AG09319 (cell line): Measurements from ENCODE around the gene ZNF219.

Source experiments
- DNase-seq: peaks from one replicate; pipeline ENCODE4 v3.0.0-alpha.2; 2010; ENCODE audit warnings: low read depth; ENCODE audit errors: extremely low read depth
- CTCF ChIP-seq: IDR thresholded peaks from 2 replicates; pipeline ENCODE4 v1.5.1; 2011; ENCODE audit warnings: low read depth, mild to moderate bottlenecking, inconsistent platforms, low read length, moderate library complexity

Gene ZNF219

GRCh38 chr14:21075719-21076437, 22.6 kb downstream of the ZNF219 start:
- no peak for TF ChIP-seq CTCF
- no peak for DNase-seq

- DNase-seq: no peak
- no peak for TF ChIP-seq CTCF
Measured at GRCh38 chr14:21074398-21075272, 23.8 kb downstream of the ZNF219 start.

- no peak for TF ChIP-seq CTCF
- DNase-seq: no peak
Measured at GRCh38 chr14:21073921-21074320, 24.5 kb downstream of the ZNF219 start.

GRCh38 chr14:21072781-21073339, 25.6 kb downstream of the ZNF219 start:
- TF ChIP-seq CTCF: no peak
- no peak for DNase-seq

GRCh38 chr14:21072031-21072473, 26.4 kb downstream of the ZNF219 start:
- peak; percentile 18 for TF ChIP-seq CTCF
- peak; percentile 64 for DNase-seq

GRCh38 chr14:21071225-21072030, 27.0 kb downstream of the ZNF219 start:
- no peak for TF ChIP-seq CTCF
- peak; percentile 86 for DNase-seq
